Loucy (cell line): ENCODE measurements around the gene MAP4K3.

Experiments used
- EZH2phosphoT487 ChIP-seq: fragments of 200-600 bp; IDR thresholded peaks from 2 replicates; pipeline ENCODE4 v1.6.1; 2018; ENCODE audit warnings: antibody characterized with exemption, mild to moderate bottlenecking, moderate library complexity, borderline replicate concordance
- TF ChIP-seq, protein P1 (sequence below): fragments of 200-600 bp; sonication (generic); conservative IDR thresholded peaks from 2 replicates; pipeline ENCODE4 v1.5.1; 2014; ENCODE audit warnings: mild to moderate bottlenecking, antibody characterized with exemption, low read length

DNA sequence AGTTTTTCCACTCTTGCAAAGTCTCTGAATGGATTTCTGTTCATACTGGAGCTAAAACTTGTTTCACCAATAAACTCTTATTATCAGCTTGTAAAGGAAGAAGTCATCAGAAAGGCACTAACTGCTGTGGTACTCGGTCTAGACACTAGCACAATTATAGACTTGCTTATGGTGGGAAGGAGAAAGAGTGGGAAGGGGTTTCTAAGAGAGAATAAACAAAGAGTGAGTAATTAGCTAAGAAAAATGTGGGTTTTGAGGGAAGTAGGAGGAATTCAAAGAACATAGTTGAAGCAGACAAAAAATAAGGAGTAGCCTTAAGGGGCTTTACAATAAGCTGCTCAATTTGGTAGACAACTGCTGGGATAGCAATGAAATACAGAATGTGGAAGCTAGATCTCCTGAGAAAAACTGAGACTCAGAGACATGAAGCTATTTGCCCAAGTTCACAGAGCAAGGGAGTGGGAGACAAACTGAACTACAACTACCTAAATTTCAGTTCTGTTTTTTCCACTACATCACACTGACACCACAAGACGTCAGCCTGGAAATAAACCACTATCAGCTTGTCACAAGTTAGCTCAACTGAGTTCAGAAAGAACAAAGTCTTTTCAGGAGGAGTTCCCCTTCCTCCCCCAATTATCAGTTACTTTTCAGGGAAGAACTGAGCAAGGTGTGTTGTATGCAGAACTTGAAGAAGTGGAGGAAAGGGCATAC, 59.7 kb downstream of the MAP4K3 start:
- TF ChIP-seq, protein P1, sequence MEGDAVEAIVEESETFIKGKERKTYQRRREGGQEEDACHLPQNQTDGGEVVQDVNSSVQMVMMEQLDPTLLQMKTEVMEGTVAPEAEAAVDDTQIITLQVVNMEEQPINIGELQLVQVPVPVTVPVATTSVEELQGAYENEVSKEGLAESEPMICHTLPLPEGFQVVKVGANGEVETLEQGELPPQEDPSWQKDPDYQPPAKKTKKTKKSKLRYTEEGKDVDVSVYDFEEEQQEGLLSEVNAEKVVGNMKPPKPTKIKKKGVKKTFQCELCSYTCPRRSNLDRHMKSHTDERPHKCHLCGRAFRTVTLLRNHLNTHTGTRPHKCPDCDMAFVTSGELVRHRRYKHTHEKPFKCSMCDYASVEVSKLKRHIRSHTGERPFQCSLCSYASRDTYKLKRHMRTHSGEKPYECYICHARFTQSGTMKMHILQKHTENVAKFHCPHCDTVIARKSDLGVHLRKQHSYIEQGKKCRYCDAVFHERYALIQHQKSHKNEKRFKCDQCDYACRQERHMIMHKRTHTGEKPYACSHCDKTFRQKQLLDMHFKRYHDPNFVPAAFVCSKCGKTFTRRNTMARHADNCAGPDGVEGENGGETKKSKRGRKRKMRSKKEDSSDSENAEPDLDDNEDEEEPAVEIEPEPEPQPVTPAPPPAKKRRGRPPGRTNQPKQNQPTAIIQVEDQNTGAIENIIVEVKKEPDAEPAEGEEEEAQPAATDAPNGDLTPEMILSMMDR, result no peak
- no peak for TF ChIP-seq EZH2phosphoT487
